Gastrocnemius medialis (tissue), 4 donors: ENCODE data around the gene NT5DC2. TPM values are rescaled to one million over a fixed set of nuclear protein-coding genes. Genes with fewer than 3 reads are reported as not detected.

Source experiments
- ATAC-seq, 2 donors: fragments of 150-250 bp; one replicate each; pipeline ENCODE4 v1.9.1; 2016
- DNase-seq, 2 donors: peaks; one replicate each; pipeline ENCODE4 v3.0.0-alpha.2; 2019
- H3K27ac ChIP-seq, 4 donors: fragments of 200-600 bp; sonication (generic); 1 replicate in 1 of 4; 2 replicates in 3 of 4; pipeline ENCODE4 v1.5.1; 2016 to 2018; ENCODE audit warnings: mild to moderate bottlenecking in 2 of 4, moderate library complexity in 1 of 4
- H3K27me3 ChIP-seq, 3 donors: fragments of 200-600 bp; sonication (generic) in 2 of 3; 1 replicate in 1 of 3; 2 replicates in 2 of 3; pipeline versions ENCODE4 v1.5.1 to v1.6.0; 2016 to 2019; ENCODE audit warnings: mild to moderate bottlenecking in 1 of 3, moderate library complexity in 1 of 3
- H3K36me3 ChIP-seq, 2 donors: fragments of 200-600 bp; sonication (generic) in 1 of 2; one replicate each; pipeline ENCODE4 v1.5.1; 2017 to 2018
- H3K4me1 ChIP-seq, 2 donors: fragments of 200-600 bp; sonication (generic) in 1 of 2; one replicate each; pipeline ENCODE4 v1.5.1; 2016 to 2017; ENCODE audit warnings: mild to moderate bottlenecking in 2 of 2
- H3K4me3 ChIP-seq, 4 donors: fragments of 200-600 bp; sonication (generic) in 3 of 4; 1 replicate in 1 of 4; 2 replicates in 3 of 4; pipeline ENCODE4 v1.5.1; 2016 to 2019; ENCODE audit warnings: mild to moderate bottlenecking in 2 of 4
- H3K9me3 ChIP-seq, 3 donors: fragments of 200-600 bp; sonication (generic) in 2 of 3; 1 replicate in 1 of 3; 2 replicates in 2 of 3; pipeline ENCODE4 v1.5.1; 2016 to 2019
- CTCF ChIP-seq, 5 experiments: fragments of 450-650 bp in 3 of 5; fragments of 200-600 bp in 2 of 5; sonication (generic) in 2 of 5; IDR thresholded peaks in 4 of 5; conservative IDR thresholded peaks in 1 of 5; 1 replicate in 4 of 5; 2 replicates in 1 of 5; pipeline ENCODE4 v1.5.1; 2016 to 2019; ENCODE audit warnings: antibody characterized with exemption in 5 of 5, mild to moderate bottlenecking in 3 of 5, moderate library complexity in 3 of 5
- POLR2A ChIP-seq, 2 donors: fragments of 450-650 bp; IDR thresholded peaks; one replicate each; pipeline ENCODE4 v1.6.1; 2017; ENCODE audit warnings: antibody characterized with exemption in 2 of 2, mild to moderate bottlenecking in 2 of 2, moderate library complexity in 2 of 2
- in situ Hi-C, 4 donors: fragments of 200-750 bp; cut with MboI; loops; one replicate each; pipeline versions ENCODE4 v1.15.0 to v1.8.0; 2017; ENCODE audit warnings: low sequenced_read_pairs in 4 of 4
- intact Hi-C: fragments of 100-400 bp; cut with DNase I; formaldehyde crosslinking; loops from one replicate; pipeline ENCODE4 v1.15.1; 2023; ENCODE audit warnings: low total_unique reads
- total RNA-seq, 4 donors: library from RNA; depleted of rRNA; stranded (reverse); fragments of >200 nt; gene quantifications; one replicate each; pipeline versions ENCODE4 v1.1.0 to v1.2.3, GENCODE V29; 2016

The NT5DC2 gene
- total RNA-seq, 4 donors from 2014 or later: 4.4 to 14.7 (median 8.1) TPM

- ATAC-seq (no peak), DNase-seq (no peak)
- intact Hi-C loops (no loop called here), in situ Hi-C loops (no loop called here)
- Histone ChIP-seq H3K27ac (no peak overlapping the region), H3K4me1 (no peaks in the 10 kb centered on the region), H3K27me3 (no peaks in the 10 kb centered on the region), H3K4me3 (no peak overlapping the region), H3K9me3 (no peaks in the 10 kb centered on the region), H3K36me3 (no peaks in the 10 kb centered on the region)
- no peak for TF ChIP-seq CTCF (IDR thresholded peaks at IDR 0.05 in 4 of 5, conservative IDR thresholded peaks at IDR 0.05 in 1 of 5)
- no peak for TF ChIP-seq POLR2A (IDR thresholded peaks at IDR 0.05)
Measured at GRCh38 chr3:52519445-52520140, 14.1 kb downstream of the NT5DC2 start.

- intact Hi-C loops (no loop called here), in situ Hi-C loops (no loop called here)
- TF ChIP-seq CTCF (IDR thresholded peaks at IDR 0.05 in 4 of 5, conservative IDR thresholded peaks at IDR 0.05 in 1 of 5) (no peak), POLR2A (IDR thresholded peaks at IDR 0.05) (no peak)
- Histone ChIP-seq H3K27me3 (no peaks in the 10 kb centered on the region), H3K36me3 (no peaks in the 10 kb centered on the region), H3K27ac (no peak overlapping the region), H3K4me3 (peak overlapping the region; percentile 31 to 41 (median 39)), H3K9me3 (no peaks in the 10 kb centered on the region), H3K4me1 (no peaks in the 10 kb centered on the region)
- DNase-seq (peak in 1 of 2 donors; percentile 39), ATAC-seq (peak in 1 of 2 donors; percentile 43)
Measured at GRCh38 chr3:52518723-52519444, 14.8 kb downstream of the NT5DC2 start.

GRCh38 chr3:52517796-52518722, 15.6 kb downstream of the NT5DC2 start:
- Histone ChIP-seq H3K27me3 (no peaks in the 10 kb centered on the region), H3K9me3 (no peaks in the 10 kb centered on the region), H3K4me3 (peak overlapping the region; percentile 31 to 41 (median 39)), H3K27ac (no peak overlapping the region), H3K4me1 (no peaks in the 10 kb centered on the region), H3K36me3 (no peaks in the 10 kb centered on the region)
- intact Hi-C loops (no loop called here), in situ Hi-C loops (no loop called here)
- DNase-seq (no peak), ATAC-seq (no peak)
- TF ChIP-seq POLR2A (IDR thresholded peaks at IDR 0.05) (no peak), CTCF (IDR thresholded peaks at IDR 0.05 in 4 of 5, conservative IDR thresholded peaks at IDR 0.05 in 1 of 5) (no peak)

GRCh38 chr3:52516509-52517195, 17.0 kb downstream of the NT5DC2 start:
- intact Hi-C loops: no loop called here
- H3K9me3 ChIP-seq: no peaks in the 10 kb centered on the region
- H3K36me3 ChIP-seq: no peaks in the 10 kb centered on the region
- H3K4me1 ChIP-seq: no peaks in the 10 kb centered on the region
- TF ChIP-seq POLR2A (IDR thresholded peaks at IDR 0.05) (no peak), CTCF (IDR thresholded peaks at IDR 0.05 in 4 of 5, conservative IDR thresholded peaks at IDR 0.05 in 1 of 5) (no peak)
- no peak overlapping the region for H3K4me3 ChIP-seq
- in situ Hi-C loops: no loop called here
- H3K27me3 ChIP-seq: no peaks in the 10 kb centered on the region
- no peak overlapping the region for H3K27ac ChIP-seq
- no peak for DNase-seq
- no peak for ATAC-seq
